ENCODE data around the gene OSBPL1A.
A peak's percentile ranks its signal among the peaks of the same experiment; 100 is the strongest.

The OSBPL1A gene

DNA sequence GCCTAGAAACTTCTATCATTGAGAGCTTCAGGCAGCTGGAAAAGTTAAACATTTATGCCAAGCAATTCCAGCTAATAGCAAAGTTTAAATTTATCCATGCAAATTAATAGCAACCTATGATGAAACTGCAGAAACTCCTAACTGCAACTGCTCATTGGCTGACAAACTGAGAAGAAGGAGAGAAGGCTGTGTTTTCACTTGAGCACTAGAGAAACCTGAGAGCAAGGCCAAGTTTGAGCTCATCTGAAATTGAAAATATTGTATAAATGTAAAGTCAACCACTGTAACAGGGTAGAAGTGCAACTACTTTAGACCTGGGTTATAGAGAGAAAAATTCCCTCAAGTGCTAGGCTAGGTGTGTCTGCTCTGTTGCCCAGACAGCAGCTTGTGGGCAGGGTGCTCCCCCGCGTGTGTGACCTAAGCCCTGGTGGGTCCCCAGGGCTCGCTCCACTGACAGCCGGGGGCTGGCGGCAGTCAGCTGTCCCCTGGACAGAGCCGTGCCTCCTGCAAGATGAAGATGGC is 208.6 kb downstream of the OSBPL1A start:
- peak; percentile 84 for FAIRE-seq
- DNase-seq (ENCODE audit: insufficient read length): peak; percentile 28
- TF ChIP-seq POLR2AphosphoS5 (IDR thresholded peaks at IDR 0.05; ENCODE audit: low read depth, low read length) (no peak), POLR2A (IDR thresholded peaks at IDR 0.05; ENCODE audit: low read depth, low read length) (no peak), TAF1 (IDR thresholded peaks at IDR 0.05; ENCODE audit: borderline replicate concordance, low read depth, low read length) (no peak)

DNA sequence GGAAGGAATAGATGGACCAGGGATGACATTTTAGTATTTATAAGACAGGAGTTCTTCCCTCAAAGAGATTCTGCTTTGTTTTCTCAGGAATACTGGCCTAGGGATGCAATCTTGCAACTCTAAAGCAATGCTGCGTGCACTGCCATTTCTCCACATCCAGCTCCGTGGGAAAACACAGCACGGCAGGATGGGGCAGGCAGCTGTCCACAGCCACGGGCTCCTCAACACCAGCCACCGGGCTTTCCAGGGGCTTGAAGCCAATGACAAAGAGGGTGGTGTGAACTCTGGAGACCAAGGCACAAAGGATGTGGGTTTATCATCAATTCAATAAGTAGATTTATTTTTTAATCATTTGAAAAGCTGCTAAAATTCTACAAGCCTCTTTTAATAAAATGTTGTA is 209.5 kb downstream of the OSBPL1A start:
- TF ChIP-seq POLR2AphosphoS5 (IDR thresholded peaks at IDR 0.05; ENCODE audit: low read depth, low read length) (no peak), POLR2A (IDR thresholded peaks at IDR 0.05; ENCODE audit: low read depth, low read length) (no peak), TAF1 (IDR thresholded peaks at IDR 0.05; ENCODE audit: borderline replicate concordance, low read depth, low read length) (no peak)
- DNase-seq (ENCODE audit: insufficient read length) (no peak), FAIRE-seq (no peak)

DNA sequence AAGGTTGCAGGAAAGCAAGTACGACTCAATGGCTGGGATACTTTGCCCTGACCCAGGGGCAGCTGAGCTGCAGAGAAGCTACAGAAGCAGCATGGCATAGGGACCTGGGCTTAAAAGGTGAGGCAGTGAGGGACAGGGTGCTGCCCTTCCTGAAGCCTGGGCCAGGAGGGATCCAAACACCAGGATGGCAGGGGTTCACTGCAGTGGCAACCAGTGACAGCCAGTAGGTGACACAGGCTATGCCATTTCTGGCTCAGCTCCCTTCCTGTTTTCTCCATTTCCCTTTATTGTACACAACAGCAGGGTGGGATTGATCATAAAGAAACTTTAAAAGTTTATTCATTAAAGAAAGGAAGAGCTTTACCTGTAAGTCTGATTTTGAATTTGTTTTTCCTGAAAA is 209.9 kb downstream of the OSBPL1A start:
- TF ChIP-seq POLR2AphosphoS5 (IDR thresholded peaks at IDR 0.05; ENCODE audit: low read depth, low read length) (no peak), POLR2A (IDR thresholded peaks at IDR 0.05; ENCODE audit: low read depth, low read length) (no peak), TAF1 (IDR thresholded peaks at IDR 0.05; ENCODE audit: borderline replicate concordance, low read depth, low read length) (no peak)
- DNase-seq (ENCODE audit: insufficient read length) (no peak), FAIRE-seq (peak; percentile 17)

DNA sequence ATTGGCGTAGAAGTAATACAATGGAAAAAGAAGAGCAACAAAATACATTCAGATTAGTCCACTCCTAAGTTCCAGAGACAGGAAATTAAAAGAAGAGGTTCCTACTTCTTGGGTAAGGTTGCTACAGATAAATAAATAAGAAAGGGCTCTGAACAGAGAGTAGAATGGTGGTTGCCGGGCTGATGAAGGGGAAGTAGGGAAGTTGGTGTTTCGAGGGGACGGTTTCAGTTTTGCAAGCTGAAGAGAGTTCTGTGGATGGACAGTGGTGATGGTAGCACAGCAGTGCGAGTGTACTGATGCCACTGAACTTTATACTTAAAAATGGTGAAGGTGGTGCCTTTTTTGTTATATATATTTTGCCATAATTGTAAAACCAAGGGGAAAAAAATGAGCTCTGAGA is 210.6 kb downstream of the OSBPL1A start:
- no peak for TF ChIP-seq POLR2AphosphoS5 (IDR thresholded peaks at IDR 0.05; ENCODE audit: low read depth, low read length)
- no peak for TF ChIP-seq POLR2A (IDR thresholded peaks at IDR 0.05; ENCODE audit: low read depth, low read length)
- no peak for TF ChIP-seq TAF1 (IDR thresholded peaks at IDR 0.05; ENCODE audit: borderline replicate concordance, low read depth, low read length)
- DNase-seq (ENCODE audit: insufficient read length) (peak; percentile 19), FAIRE-seq (peak; percentile 79)

DNA sequence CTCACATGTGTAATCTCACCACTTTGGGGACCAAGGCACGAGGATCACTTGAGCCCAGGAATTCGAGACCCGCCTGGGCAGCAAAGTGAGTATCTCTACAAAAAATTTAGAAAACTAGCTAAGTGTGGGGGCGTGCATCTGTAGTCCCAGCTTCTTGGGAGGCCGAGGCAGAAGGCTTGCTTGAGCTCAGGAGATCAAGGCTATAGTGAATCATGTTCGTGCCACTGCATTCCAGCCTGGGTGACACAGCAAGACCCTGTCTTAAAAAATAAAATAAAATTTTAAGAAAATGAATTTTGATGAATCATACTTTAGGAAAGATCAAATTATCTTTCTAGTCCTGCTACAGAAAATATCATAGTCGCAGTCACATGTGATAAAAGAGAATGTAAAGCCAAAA is 211.8 kb downstream of the OSBPL1A start:
- FAIRE-seq (no peak), DNase-seq (ENCODE audit: insufficient read length) (no peak)
- TF ChIP-seq POLR2A (IDR thresholded peaks at IDR 0.05; ENCODE audit: low read depth, low read length): no peak
- TF ChIP-seq POLR2AphosphoS5 (IDR thresholded peaks at IDR 0.05; ENCODE audit: low read depth, low read length): no peak
- no peak for TF ChIP-seq TAF1 (IDR thresholded peaks at IDR 0.05; ENCODE audit: borderline replicate concordance, low read depth, low read length)

DNA sequence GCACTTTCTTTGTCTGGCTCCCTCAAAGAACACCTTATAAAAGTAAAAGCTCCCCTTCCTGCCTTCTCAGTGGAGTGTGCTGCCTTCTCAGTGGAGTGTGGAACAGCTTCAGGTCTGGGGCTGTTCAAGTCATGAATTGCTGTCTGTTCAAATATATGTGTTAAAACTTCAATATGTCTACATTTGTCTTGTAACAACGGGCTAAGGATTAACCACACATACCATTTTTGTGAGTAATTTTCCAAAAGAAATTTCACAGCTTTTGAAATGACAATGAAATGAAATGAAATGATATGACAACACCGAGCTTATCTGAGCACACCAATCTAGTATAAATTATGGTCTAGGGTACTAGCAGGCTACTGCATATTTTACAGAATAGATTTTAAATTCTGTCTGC is 215.8 kb downstream of the OSBPL1A start:
- no peak for FAIRE-seq
- DNase-seq (ENCODE audit: insufficient read length): no peak
- no peak for TF ChIP-seq TAF1 (IDR thresholded peaks at IDR 0.05; ENCODE audit: borderline replicate concordance, low read depth, low read length)

DNA sequence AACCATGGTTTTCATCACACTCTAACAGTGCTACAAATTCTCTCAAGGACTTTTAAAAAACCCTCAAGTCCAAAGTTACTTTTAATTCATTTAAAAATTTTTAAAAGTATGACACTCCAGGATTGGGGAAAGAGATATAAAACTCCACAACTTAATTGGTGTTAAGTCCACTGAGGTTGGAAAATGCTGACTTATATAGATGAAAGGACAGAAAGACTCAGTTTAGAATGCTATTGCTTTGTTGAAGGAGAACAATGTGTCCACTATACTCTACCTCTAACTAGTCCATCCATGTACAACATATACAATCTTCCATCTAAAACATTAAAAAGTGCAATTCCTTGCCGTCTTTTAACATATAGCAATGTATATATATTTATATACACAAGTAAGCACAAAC is 217.6 kb downstream of the OSBPL1A start:
- no peak for DNase-seq (ENCODE audit: insufficient read length)
- no peak for TF ChIP-seq POLR2A (IDR thresholded peaks at IDR 0.05; ENCODE audit: low read depth, low read length)
- TF ChIP-seq TAF1 (IDR thresholded peaks at IDR 0.05; ENCODE audit: borderline replicate concordance, low read depth, low read length): no peak
- TF ChIP-seq POLR2AphosphoS5 (IDR thresholded peaks at IDR 0.05; ENCODE audit: low read depth, low read length): no peak
- FAIRE-seq: no peak

DNA sequence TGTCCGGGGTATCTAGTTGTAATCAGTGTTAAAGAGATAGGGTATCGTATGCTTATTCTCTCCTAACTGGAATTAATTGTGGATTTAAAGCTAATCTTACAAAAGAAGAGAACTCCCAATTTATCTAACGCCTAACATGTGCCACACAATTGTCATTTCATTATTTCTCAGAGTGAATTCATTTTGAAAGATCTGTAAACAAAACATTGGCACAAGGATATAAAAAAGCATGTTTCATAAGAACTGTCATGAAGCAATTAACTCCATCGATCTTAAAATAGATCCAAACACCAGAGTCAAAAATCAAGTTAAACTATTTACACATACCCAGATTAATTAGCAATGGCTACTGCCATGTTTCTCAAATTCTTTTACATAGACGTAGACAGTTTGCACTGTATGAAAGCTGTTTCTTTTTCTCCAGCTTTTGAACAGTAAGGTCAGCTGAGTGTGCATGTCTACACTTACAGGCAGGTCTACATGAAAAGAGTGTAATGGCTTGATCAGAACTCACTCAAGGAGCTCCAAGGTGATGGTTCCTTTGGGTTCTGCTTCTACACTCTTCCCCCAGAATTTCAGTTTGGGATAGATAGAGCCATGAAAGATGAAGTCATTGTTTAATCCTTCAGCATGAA is 220.0 kb downstream of the OSBPL1A start:
- TF ChIP-seq POLR2AphosphoS5 (IDR thresholded peaks at IDR 0.05; ENCODE audit: low read depth, low read length) (no peak), TAF1 (IDR thresholded peaks at IDR 0.05; ENCODE audit: borderline replicate concordance, low read depth, low read length) (no peak), POLR2A (IDR thresholded peaks at IDR 0.05; ENCODE audit: low read depth, low read length) (no peak)
- DNase-seq (ENCODE audit: insufficient read length) (no peak), FAIRE-seq (no peak)

DNA sequence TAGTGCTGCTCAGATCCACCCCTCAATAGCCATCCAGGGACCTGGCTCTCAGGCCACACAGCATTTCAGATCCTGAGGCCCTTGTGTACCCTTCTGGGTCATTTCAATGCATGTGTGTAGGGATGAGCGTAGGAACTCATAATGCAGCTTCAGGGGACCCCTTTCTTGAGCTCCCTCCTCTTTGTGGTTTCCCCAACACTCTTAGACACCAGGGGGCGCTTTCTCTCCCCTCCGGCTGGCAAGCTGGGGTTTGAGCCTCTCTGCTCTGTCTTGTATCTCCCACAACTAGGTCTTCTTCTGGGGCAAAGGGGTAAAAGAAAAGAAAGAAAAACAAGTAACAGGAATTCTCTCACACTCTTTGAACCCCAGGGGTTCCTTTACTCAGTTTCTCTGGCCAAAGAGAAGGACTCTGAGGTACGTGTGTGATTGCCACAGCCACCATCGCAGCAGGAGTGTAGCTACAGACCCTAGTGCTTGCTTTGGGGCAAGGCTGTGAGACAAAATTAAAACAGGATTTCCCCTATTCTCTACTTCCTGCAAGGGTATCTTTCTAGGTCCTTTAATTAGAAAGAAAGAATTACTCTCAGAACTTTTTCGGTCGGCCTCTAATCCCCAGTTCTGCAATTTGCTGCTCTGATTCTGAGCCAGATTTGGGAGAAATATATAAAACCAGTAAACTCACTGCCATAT is 220.8 kb downstream of the OSBPL1A start:
- TF ChIP-seq POLR2AphosphoS5 (IDR thresholded peaks at IDR 0.05; ENCODE audit: low read depth, low read length) (no peak), TAF1 (IDR thresholded peaks at IDR 0.05; ENCODE audit: borderline replicate concordance, low read depth, low read length) (no peak), POLR2A (IDR thresholded peaks at IDR 0.05; ENCODE audit: low read depth, low read length) (no peak)
- DNase-seq (ENCODE audit: insufficient read length) (peak; percentile 46), FAIRE-seq (peak; percentile 94)

DNA sequence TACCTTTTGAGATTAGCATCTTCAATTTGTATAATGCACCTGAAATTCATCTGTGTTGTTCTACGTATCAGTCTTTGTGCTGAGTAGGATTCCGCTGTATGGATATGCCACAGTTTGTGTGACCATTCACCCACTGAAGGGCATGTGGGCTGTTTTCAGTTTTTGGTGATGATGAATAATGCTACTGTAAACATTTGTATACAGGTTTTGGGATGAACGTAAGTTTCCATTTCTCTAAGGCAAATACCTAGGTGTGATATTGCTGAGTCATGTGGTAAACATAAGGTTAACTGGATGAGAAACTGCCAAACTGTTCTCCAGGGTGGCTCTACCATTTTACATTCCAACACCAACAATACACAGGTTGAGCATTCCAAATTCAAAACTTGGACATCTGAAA is 223.6 kb downstream of the OSBPL1A start:
- FAIRE-seq: no peak
- DNase-seq (ENCODE audit: insufficient read length): no peak
- no peak for TF ChIP-seq TAF1 (IDR thresholded peaks at IDR 0.05; ENCODE audit: borderline replicate concordance, low read depth, low read length)

DNA sequence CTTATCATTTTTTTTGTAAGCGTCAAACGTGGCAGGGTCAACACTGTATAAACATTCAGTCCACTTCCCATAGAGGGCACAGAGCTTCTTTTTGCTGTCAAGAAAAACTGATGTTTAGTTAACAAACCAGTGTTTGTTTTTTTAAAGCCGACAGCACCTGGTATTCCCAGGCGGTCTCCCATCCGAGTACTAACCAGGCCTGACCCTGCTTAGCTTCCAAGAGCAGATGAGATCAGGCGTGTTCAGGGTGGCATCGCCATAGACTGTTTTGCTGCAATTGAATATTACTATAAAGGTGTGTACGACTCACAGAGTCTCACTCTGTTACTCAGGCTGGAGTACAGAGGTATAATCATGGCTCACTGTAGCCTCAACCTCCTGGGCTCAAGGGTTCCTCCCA is 227.3 kb downstream of the OSBPL1A start:
- no peak for FAIRE-seq
- no peak for DNase-seq (ENCODE audit: insufficient read length)
- no peak for TF ChIP-seq POLR2A (IDR thresholded peaks at IDR 0.05; ENCODE audit: low read depth, low read length)
- no peak for TF ChIP-seq POLR2AphosphoS5 (IDR thresholded peaks at IDR 0.05; ENCODE audit: low read depth, low read length)
- TF ChIP-seq TAF1 (IDR thresholded peaks at IDR 0.05; ENCODE audit: borderline replicate concordance, low read depth, low read length): no peak

DNA sequence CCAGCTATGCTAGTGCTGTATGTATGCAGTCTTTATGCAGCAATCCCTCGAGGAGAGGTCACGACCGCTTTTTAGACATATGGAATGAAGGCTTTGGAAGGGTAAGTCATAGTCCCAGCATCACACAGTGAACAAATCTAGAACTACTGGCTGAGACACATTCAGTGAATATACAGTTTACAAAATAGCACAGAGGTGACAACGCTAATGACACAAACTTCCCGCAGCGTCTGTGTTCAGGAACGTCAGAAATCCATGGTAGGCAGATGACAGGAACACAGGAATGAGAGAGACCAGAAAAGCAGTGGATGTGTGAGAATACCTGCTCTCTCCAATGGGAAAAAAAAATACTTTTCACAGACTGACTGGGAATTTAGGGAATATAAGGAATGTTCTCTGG is 229.1 kb downstream of the OSBPL1A start:
- DNase-seq (ENCODE audit: insufficient read length): no peak
- TF ChIP-seq TAF1 (IDR thresholded peaks at IDR 0.05; ENCODE audit: borderline replicate concordance, low read depth, low read length) (no peak), POLR2AphosphoS5 (IDR thresholded peaks at IDR 0.05; ENCODE audit: low read depth, low read length) (no peak), POLR2A (IDR thresholded peaks at IDR 0.05; ENCODE audit: low read depth, low read length) (no peak)
- FAIRE-seq: no peak
